Lung microvascular endothelial cell (primary cell): ENCODE results near the gene CTNNA3. TPM values are rescaled to one million over a fixed set of nuclear protein-coding genes. Genes with fewer than 3 reads are reported as not detected.
"Not testable (repeated sequence)": the region's sequence is repeated elsewhere in the genome, so short reads cannot be mapped to it uniquely, and the experiment has no call there.

Experiments used
- DNase-seq, 2 donors: peaks; one replicate each; pipeline versions ENCODE4 v3.0.0 to v3.0.0-alpha.2; 2010; ENCODE audit warnings: low read depth in 2 of 2
- total RNA-seq: library from RNA; depleted of rRNA; stranded (reverse); fragments of >200 nt; gene quantifications from 2 replicates; pipeline ENCODE4 v1.2.1, GENCODE V29; 2014

Gene CTNNA3
- total RNA-seq, 1 donor from 2014 or later: not detected

GRCh38 chr10:66398669-66399068 is 1297.3 kb downstream of the CTNNA3 start:
- no peak for DNase-seq

DNA sequence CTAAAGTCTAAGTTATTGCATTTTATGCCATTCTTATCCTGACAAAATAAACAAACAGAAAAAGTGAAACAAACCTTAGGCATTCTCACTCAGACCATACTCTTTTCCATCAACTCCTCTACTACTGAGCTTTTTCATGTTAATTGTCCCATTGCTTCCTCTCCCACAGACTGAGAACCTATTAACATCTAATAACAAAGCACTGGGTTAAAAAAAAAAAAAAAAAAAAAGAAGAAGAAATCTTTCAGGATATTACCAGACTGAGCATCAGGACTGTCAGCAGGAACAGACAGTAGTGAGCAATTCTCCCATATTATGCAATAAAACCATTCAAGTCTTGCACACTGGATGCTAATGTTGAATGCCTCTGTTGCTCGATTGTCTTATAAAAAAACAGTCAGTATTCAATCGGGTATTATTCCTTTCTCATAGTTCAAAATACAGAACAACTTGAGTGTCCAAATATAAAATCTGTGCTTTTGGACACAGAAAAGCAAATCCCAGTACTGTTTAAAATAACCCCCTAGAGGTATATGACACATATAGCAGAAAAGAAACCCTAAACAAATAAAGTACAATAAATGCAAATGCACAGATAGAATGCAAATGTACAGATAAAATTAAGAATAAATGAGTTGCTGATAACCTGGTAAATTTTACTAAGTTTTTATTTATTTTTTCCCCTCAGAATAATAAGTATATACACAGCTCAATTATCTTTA is 1301.5 kb downstream of the CTNNA3 start:
- DNase-seq: no peak

DNA sequence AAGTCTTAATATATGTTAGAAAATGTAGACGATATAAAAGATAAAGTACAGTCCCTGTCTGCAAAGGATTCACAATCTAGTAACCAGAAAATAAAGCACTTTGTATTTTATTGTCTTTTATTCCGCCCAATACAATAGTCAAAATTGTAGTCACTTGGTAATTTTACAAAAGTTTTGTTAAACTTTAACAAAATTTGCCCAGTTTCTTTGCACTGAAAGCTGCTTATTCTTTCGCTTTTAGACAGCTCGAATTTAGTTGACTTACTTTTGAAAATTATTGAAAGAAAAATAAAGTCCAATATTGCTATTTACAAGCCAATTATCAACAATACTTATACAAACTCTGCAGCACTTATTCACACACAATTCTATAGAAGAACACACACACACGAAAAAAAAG is 1305.1 kb downstream of the CTNNA3 start:
- DNase-seq: no peak

- DNase-seq: no peak
Observed at GRCh38 chr10:66381045-66381444, 1315.0 kb downstream of the CTNNA3 start.

- no peak for DNase-seq
Observed at GRCh38 chr10:66378117-66378876, 1317.7 kb downstream of the CTNNA3 start.

DNA sequence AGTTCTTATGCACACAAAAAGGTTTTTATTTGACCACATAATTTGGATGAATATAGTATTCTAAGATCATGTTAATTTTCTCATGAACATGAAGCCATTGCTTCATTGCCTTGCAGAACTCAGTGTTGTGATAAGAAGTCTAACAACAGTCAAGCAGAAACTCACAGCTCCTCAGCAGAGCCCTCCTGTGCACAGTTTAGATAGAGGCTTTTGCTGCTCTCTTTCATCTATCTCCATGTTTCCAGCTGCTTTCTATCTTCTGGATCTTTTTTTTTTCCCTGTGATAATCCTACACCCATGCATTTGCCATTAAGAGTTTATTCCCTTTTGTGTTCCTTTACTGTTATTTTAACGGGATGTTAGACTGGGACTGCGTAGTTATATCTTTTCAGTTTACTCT is 1327.8 kb downstream of the CTNNA3 start:
- DNase-seq: no peak

DNA sequence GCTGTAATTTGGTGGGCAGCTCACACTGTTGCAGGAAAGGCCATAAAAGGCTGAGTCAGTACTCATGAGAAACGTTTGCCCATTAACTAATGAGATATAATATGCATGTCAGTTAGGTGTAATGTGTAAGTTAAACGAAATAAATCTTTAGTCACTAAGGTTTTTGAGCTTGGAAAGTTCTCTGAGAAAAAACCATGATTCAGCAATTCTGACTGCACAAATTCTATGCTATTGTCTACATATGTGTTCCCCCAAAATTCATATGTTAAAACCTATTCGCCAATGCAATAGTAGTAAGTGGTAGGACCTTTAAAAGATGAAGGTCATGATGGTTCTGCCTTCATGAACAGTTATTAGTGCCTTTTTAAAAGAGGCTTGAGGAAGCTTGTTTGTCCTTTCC is 1329.8 kb downstream of the CTNNA3 start:
- DNase-seq: no peak

DNA sequence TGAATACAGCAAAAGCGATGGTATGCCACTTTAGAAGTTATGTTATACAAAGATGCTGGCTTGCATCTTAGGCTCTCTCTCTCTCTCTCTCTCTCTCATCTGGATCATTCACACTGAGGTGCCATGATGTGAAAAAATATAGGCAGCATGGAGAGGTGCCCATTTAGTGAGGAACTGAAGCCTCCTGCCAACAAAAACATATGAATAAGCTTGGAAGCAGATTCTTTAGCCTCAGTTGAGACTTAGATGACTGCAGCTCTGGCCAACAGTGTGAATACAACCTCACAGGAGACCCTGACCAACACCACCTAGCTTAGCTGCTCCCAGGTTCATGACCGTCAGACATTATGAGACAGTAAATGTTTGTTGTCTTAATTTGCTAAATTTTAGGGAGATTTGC is 1330.3 kb downstream of the CTNNA3 start:
- DNase-seq: no peak

DNA sequence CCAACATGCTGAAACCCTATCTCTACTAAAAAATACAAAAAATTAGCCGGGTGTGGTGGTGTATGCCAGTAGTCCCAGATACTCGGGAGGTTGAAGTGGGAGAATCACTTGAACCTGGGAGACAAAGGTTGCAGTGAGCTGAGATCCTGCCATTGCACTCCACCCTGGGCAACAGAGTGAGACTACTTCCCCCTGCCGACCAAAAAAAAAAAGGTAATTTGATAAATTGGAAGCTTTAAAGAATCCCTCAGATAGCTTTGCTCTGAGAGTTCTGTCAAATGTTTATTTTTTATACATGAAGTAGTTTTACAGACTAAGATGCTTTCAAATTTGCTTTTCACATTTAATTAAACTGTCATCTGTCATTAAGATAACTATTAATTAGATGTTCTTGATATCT is 1333.5 kb downstream of the CTNNA3 start:
- DNase-seq: no peak

DNA sequence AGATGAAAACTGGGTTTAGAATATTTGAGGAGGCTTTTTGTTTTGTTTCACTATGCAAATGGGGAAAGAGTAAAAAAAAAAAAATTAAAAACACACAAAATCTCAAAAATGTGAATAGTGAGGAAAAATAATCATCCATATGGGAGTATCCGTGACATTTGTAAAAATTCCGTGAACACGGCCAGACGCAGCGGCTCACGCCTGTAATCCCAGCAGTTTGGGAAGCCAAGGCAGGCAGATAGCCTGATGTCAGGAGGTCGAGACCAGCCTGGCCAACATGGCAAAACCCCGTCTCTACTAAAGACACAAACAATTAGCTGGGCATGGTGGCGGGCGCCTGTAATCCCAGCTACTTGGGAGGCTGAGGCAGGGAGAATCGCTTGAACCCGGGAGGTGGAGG is 1342.2 kb downstream of the CTNNA3 start:
- not testable (repeated sequence) for DNase-seq

- no peak for DNase-seq
Observed at GRCh38 chr10:66353422-66353821, 1342.6 kb downstream of the CTNNA3 start.

- no peak for DNase-seq
Observed at GRCh38 chr10:66350622-66351399, 1345.2 kb downstream of the CTNNA3 start.

DNA sequence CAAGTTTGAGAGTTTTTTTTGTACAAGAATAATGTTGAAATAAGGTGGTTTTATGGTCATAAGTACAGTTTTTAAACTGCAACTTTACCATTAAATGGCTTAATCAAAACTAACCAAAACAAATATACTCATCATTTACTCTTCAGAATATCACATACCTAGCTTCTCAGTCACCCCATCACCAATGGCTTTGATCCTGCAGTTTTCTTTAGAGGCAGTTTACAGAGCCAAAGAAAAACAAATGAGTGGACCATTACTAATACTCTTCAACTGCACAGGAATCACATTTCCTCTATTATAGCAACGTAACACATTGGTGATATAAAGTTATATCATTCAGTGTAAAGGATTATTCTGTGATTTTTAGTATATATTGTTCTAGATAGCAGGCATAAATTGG is 1346.3 kb downstream of the CTNNA3 start:
- DNase-seq: no peak

DNA sequence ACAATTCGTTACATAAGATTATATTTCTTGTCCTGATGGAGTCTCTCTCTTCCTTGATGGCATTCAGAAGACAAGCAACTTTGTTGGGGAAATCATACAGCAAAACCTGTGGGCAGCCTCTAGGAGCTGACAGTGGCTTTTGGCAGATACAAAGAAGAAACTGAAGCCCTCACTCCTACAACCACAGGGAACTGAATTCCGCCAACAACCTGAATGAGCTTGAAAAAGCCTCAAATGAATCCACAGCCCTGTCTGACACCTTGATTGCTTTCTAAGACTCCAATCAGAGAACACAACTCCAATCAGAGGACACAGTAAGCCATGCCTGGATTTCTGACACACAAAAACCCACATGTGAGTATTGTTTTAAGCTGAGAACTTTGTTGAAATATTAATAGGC is 1346.9 kb downstream of the CTNNA3 start:
- no peak for DNase-seq

- DNase-seq: no peak
Observed at GRCh38 chr10:66337211-66337610, 1358.8 kb downstream of the CTNNA3 start.

DNA sequence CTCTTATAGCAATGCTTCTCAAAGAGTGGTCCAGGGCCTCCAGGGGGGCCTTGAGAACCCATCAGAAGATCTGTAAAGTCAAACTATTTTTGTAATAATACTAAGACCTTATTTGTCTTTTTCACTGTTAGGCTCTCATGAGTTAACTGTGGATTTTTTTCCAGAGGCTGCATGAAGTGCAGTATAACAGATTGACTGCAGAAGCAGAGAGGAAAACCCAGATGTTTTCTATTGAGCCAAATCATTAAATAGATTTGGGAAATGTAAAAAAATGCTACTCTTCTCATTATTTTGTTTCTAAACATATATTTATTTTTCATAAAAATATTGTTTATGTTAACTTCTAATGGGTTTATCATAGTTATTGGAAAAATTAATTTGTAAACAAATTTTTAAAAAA is 1359.2 kb downstream of the CTNNA3 start:
- DNase-seq: no peak

DNA sequence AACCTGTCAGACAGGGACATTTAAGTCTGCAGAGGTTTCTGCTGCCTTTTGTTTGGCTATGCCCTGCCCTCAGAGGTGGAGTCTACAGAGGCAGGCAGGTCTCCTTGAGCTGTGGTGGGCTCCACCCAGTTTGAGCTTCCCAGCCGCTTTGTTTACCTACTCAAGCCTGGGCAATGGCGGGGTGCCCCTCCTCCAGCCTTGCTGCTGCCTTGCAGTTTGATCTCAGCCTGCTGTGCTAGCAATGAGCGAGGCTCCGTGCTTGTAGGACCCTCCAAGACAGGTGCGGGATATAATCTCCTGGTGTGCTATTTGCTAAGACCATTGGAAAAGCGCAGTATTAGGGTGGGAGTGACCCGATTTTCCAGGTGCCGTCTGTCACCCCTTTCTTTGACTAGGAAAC is 1360.2 kb downstream of the CTNNA3 start:
- not testable (repeated sequence) for DNase-seq

GRCh38 chr10:66329147-66329546 is 1366.8 kb downstream of the CTNNA3 start:
- no peak for DNase-seq

- no peak for DNase-seq
Observed at GRCh38 chr10:66326876-66327275, 1369.1 kb downstream of the CTNNA3 start.

- no peak for DNase-seq
Observed at GRCh38 chr10:66322777-66323176, 1373.2 kb downstream of the CTNNA3 start.

GRCh38 chr10:66321723-66322665 is 1374.0 kb downstream of the CTNNA3 start:
- no peak for DNase-seq
